ENCODE data around the gene GNPDA1.

Gene GNPDA1

GRCh38 chr5:141989720-141990119 is 23.1 kb downstream of the GNPDA1 start:
- DNase-seq, result no peak

DNA sequence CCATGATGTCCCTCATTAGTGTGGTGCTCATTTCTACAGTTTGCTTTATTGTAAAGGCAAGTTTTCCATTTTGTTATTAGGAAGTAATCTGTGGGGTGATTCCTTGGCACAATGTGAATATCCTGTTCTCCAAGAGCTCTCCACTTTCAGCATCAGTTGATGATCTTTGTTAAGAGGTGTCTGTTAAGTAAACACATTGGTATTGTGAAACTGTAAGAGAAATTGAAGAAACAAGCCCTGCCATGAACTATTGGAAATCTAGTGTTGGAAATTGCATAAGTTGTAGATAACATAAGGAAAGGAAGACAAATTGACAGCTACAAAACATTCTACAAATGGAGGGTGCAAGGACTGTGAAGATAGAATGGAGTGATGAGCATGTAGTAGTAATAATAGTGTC is 26.8 kb downstream of the GNPDA1 start:
- no peak for DNase-seq

DNA sequence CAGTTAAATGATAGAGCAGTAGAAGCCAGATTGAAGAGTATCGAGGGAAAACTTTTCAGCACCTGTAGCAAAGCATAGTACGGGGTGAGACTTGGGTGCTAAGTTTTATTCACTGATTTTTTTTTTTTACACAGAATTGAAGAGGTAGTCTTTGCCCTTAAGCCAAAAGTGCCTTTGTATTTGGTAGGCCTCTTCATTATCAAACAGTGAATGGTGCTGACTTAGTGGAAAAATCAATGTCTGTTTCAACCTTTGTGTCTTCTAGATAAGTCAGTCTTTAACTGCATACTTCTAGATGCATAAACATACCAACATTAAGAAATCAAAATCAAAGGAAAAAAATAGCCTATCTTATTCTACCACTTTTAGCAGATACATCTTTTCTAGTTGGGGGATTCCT is 30.2 kb downstream of the GNPDA1 start:
- DNase-seq, result no peak

DNA sequence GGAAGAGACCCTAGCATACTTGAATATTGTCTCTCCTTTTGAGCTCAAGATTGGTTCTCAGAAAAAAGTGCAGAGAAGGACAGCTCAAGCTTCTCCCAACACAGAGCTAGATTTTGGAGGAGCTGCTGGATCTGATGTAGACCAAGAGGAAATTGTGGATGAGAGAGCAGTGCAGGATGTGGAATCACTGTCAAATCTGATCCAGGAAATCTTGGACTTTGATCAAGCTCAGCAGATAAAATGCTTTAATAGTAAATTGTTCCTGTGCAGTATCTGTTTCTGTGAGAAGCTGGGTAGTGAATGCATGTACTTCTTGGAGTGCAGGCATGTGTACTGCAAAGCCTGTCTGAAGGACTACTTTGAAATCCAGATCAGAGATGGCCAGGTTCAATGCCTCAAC is 34.4 kb downstream of the GNPDA1 start:
- no peak for DNase-seq

DNA sequence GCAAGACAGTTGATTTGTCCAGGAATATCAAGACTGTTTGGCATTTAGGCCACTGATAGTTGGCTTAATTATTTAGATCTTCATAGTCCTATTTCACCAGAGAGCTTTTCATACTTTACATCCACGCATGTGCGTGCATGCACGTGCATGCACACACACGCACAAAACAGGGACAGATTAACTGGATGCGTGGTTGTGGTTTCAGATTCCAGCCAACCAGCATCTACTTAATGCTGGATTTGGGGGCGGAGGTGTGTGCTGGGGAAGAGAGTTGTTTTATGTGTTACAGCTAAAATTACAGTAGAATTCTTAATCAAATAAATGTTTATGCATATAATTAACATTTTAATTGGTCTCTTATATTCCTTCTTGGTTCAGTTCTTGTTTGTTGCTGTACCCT is 36.7 kb downstream of the GNPDA1 start:
- DNase-seq, result no peak

DNA sequence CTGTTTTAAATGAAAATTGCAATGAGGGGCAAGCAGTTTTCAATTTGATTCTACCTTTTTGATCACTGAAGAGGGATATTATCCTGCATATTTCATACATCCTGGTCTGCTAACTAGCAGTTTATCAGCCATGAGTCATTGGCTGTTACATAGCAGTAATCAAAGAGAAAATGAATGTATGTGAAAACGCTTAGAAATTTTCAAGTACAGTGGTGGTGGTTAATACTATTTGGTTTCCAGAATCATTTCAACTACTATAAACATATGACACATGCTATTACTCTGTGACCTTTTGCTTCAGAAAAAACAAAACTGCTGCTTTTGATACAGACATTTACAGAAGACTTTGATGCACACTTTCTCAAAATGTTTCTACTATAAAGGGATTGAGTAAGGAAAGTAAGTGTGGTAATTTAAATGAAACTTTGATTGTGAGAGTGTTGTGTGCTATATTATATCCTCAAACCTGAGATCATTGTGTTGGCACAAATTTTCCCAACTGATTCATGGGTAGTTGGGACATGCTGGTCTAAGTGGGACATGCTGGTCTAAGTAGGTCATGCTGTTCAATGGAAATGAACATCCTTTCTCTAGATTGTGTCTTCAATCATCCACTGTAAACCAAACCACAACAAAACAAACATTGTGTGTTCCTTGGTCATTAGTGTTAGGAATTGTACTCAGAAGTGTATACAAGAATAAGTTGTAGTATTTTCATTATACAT is 38.8 kb downstream of the GNPDA1 start:
- DNase-seq, result no peak

DNA sequence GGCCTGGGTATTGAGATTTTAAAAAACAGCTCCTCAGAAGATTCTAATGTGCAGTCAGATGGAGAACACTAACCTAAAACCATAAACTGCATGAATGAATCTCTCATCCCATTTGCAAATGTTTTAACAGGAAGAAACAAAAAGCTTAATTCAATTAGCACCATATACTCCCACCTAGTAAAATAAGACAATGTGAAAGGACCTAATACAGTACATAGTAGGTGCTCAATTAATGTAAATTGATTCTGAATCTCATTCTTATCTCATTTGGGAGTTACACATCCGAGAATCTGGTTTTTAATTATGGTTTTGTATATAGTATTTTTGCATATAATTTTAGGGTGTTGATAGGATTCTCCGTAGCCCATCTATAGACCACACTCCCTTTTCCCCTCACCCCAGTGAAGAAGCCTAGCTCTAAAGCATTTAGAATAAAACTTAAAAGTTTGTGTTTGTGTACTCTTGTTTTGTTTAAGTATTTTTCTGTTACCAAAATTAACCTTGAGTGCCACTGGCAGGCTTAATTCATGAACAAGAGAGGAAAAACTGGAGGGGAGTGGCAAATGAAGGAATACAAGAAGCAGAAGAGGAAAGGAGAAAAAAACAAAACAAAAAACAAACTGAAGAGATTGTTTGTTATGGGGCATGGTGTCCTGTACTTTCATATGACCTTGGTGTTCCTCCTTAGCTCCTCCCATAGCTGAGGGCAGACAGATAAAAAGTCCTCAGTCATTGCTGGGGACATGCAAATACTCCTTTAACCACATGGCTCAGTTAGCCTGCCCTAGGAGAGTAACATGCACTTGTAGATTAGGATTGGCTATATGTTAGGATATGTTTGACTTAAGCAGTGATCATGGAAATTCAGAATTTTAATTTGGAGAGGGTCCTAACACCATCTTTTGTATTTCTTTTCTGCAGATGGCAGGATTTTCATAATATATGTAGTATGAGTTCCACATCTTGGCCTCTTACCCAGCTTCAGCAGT is 42.8 kb downstream of the GNPDA1 start:
- no peak for DNase-seq

DNA sequence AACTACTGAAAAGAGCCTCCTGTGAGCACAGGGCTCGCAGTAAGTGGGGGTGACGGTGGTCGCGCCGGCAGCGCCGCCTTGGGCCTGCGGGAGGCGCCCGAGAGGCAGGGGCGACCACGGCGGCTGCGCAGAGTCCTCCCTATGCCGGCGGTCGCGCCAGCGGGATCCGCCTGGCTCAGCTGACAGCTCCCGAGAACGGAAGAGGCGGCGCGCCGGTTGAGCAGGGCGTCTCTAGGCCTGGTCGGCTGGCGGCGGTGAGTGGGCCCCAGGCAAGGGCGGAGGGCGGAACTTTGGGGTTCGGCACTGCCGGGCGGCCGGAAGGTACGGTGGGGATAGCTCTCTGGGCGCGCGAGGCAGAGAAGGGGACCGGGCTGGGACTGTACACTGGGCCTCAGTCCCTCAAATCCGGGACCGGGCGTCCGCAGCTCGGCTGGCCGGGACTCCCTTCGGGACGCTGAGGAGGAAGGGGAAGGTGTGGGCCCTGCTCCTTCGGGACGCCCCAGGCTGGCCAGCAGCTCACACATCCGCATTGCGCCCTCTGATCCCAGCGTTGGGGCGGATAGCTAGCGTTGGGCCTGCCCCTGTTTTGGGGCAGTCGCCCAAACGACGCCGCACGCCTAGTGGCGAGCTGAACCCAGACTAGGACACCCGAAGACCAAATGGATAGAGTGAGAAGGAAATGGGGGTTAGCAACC is 43.8 kb downstream of the GNPDA1 start, which contains the start of gene RNF14:
TSS of gene RNF14 (plus strand) at position 192 of the 695 bp plus-strand sequence. CDS start 4,484 bp downstream, outside the sequence.
- peak; percentile 87 for DNase-seq

GRCh38 chr5:141966963-141967333 is 45.9 kb downstream of the GNPDA1 start:
- no peak for DNase-seq

- DNase-seq, result no peak
Measured at GRCh38 chr5:141966275-141966962, 46.4 kb downstream of the GNPDA1 start.

DNA sequence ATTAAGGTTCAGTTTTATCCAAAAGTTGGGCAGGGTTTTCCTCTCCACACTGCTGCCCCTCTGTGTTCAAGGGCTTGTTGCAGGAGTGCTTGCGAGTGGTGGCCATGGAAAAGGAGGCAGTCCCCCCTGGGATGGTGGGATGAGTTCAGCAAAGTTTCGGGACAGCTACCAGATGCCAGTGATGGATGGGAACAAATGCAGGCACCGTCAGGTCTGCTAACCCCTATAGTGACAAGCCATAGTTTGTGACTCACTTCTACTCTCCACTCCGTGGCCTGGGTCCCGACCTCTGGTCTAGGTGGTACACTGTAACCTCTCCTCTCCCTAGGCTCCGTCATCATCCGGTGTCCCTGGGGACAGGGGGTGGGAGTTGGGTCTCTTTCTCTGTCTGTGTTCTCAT is 47.8 kb downstream of the GNPDA1 start:
- DNase-seq, result no peak

DNA sequence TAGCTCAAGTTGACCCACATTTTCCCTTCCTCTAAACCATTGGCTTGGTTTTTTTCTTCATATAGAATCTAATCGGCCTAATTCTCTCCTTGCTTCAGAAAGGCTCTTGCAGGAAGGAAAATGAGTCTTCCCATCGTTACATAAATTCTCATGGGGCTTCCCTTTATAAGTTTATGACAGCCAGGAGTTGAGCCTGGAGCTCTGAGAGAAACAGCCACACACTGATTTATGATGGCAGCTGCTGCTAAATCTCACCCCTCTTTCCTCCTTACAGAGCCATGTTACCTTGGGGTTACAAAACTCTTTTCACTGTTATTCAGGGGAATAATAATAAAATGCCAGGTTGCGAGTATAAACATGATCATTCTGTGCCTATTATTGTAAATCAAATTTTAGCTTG is 49.1 kb downstream of the GNPDA1 start:
- no peak for DNase-seq

- DNase-seq, result no peak
Measured at GRCh38 chr5:141961466-141961865, 51.4 kb downstream of the GNPDA1 start.

- DNase-seq, result peak; percentile 85
Measured at GRCh38 chr5:141960449-141961323, 52.1 kb downstream of the GNPDA1 start.

GRCh38 chr5:141960018-141960417 is 52.8 kb downstream of the GNPDA1 start:
- DNase-seq, result peak; percentile 7

- no peak for DNase-seq
Measured at GRCh38 chr5:141958546-141959172, 54.2 kb downstream of the GNPDA1 start.

GRCh38 chr5:141958113-141958512 is 54.7 kb downstream of the GNPDA1 start, which contains the start of gene PCDH12:
Gene PCDH12, minus strand, starts transcription at chr5:141958202. Its CDS starts 351 bp downstream, at chr5:141957851.
- DNase-seq, result no peak

DNA sequence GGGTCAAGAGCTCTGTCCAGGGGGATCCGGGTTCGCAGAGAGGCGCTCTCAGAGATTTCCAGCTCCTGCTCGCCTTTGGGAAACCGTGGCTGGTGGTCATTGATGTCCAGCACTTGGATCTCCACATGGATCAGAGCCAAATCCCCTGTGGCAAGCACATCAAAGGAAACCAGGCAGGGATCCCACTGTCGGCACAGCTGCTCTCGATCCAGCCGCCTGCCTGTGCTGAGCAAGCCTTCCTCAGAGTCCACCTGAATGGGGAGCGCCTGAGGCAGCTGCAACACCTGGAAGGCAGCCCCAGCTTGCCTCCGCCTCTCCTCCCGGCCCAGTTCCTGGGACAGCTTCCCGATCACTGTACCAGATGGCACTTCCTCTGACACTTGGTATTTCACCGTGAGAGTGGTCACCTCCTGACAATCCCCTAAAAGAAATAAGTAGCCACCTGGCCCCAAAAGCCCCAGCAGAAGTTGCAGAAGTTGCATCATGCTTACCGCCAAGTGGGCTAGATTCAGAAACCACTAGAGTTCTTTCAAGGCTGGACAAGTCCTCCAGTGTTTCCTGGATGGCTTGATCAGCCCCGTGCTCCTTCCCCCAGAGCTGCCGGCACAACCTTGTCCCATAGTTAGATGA is 55.3 kb downstream of the GNPDA1 start:
- no peak for DNase-seq

GRCh38 chr5:141954194-141954593 is 58.6 kb downstream of the GNPDA1 start:
- DNase-seq, result no peak

GRCh38 chr5:141952020-141952419 is 60.8 kb downstream of the GNPDA1 start:
- no peak for DNase-seq

Data from effector CD8-positive, alpha-beta T cell (primary cell).